GM21367 (cell line): ENCODE measurements around the gene CACNA1C.
"Not testable (repeated sequence)": the region's sequence is repeated elsewhere in the genome, so short reads cannot be mapped to it uniquely, and the experiment has no call there.

ENCODE experiments used
- ATAC-seq: cut with Tn5 transposase; IDR thresholded peaks from one replicate; pipeline ENCODE4 v1.9.1; 2021; ENCODE audit not compliant: unreplicated experiment

Gene CACNA1C

GRCh38 chr12:2463719-2464118, 410.9 kb downstream of the CACNA1C start:
- no peak for ATAC-seq

GRCh38 chr12:2465681-2466080, 412.9 kb downstream of the CACNA1C start:
- no peak for ATAC-seq

- ATAC-seq, result no peak
These were observed 413.4 kb downstream of the CACNA1C start for GRCh38 chr12:2466211-2466610.

GRCh38 chr12:2467447-2468195, 414.8 kb downstream of the CACNA1C start:
- ATAC-seq, result no peak

GRCh38 chr12:2475984-2476383, 423.2 kb downstream of the CACNA1C start:
- no peak for ATAC-seq

- ATAC-seq, result no peak
These were observed 424.4 kb downstream of the CACNA1C start for GRCh38 chr12:2477009-2477766.

GRCh38 chr12:2479851-2480535, 427.2 kb downstream of the CACNA1C start:
- ATAC-seq, result no peak

GRCh38 chr12:2481346-2481745, 428.6 kb downstream of the CACNA1C start:
- no peak for ATAC-seq

- ATAC-seq, result no peak
These were observed 429.2 kb downstream of the CACNA1C start for GRCh38 chr12:2481951-2482350.

GRCh38 chr12:2482938-2483660, 430.3 kb downstream of the CACNA1C start:
- ATAC-seq, result no peak

GRCh38 chr12:2483713-2484112, 430.9 kb downstream of the CACNA1C start:
- no peak for ATAC-seq

GRCh38 chr12:2484141-2484776, 431.5 kb downstream of the CACNA1C start:
- no peak for ATAC-seq

GRCh38 chr12:2485681-2486080, 432.9 kb downstream of the CACNA1C start:
- no peak for ATAC-seq

- ATAC-seq, result no peak
These were observed 434.0 kb downstream of the CACNA1C start for GRCh38 chr12:2486796-2487195.

GRCh38 chr12:2487278-2487677, 434.5 kb downstream of the CACNA1C start:
- no peak for ATAC-seq

GRCh38 chr12:2488131-2488530, 435.3 kb downstream of the CACNA1C start:
- no peak for ATAC-seq

GRCh38 chr12:2488596-2488995, 435.8 kb downstream of the CACNA1C start:
- no peak for ATAC-seq

GRCh38 chr12:2489275-2489674, 436.5 kb downstream of the CACNA1C start:
- ATAC-seq, result no peak

GRCh38 chr12:2490831-2491230, 438.0 kb downstream of the CACNA1C start:
- ATAC-seq, result no peak

GRCh38 chr12:2491349-2491748, 438.6 kb downstream of the CACNA1C start:
- not testable (repeated sequence) for ATAC-seq

GRCh38 chr12:2492236-2492635, 439.4 kb downstream of the CACNA1C start:
- no peak for ATAC-seq
